ENCODE data around the gene GALNT6.

Gene GALNT6

DNA sequence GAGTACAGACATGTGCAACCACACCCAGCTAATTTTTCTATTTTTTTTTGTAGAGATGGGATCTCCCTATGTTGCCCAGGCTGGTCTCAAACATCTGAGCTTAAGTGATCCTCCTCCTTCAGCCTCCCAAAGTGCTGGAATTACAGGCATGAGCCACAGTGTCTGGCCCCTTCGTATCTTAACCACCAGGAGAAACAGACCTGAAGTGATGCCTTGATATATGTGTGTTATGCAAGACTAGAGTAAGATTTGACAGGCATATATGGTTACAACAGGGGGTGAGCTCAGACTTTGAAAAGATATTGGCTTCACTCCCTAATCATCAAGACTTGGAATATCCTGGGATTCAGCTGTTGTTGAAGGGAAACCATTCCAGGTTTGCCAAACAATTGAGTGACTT is 10.7 kb upstream of the GALNT6 start:
- TF ChIP-seq L3MBTL2 (conservative IDR thresholded peaks at IDR 0.05) (no peak), FOXK2 (IDR thresholded peaks at IDR 0.05) (no peak), BHLHE40 (IDR thresholded peaks at IDR 0.05; ENCODE audit: borderline replicate concordance) (no peak), CTBP1 (IDR thresholded peaks at IDR 0.05; ENCODE audit: borderline replicate concordance) (no peak), ZNF384 (IDR thresholded peaks at IDR 0.05) (no peak), HDGF (IDR thresholded peaks at IDR 0.05; ENCODE audit: borderline replicate concordance) (no peak), ARNT (IDR thresholded peaks at IDR 0.05) (no peak), SP1 (IDR thresholded peaks at IDR 0.05) (no peak), LEF1 (IDR thresholded peaks at IDR 0.05; ENCODE audit: borderline replicate concordance) (no peak), ELF4 (IDR thresholded peaks at IDR 0.05) (no peak), FOXA1 (IDR thresholded peaks at IDR 0.05) (no peak), SUZ12 (IDR thresholded peaks at IDR 0.05) (no peak), FOXM1 (IDR thresholded peaks at IDR 0.05; ENCODE audit: borderline replicate concordance) (no peak), TARDBP (IDR thresholded peaks at IDR 0.05) (no peak), NFRKB (IDR thresholded peaks at IDR 0.05) (no peak)
- TF ChIP-seq, protein P1, sequence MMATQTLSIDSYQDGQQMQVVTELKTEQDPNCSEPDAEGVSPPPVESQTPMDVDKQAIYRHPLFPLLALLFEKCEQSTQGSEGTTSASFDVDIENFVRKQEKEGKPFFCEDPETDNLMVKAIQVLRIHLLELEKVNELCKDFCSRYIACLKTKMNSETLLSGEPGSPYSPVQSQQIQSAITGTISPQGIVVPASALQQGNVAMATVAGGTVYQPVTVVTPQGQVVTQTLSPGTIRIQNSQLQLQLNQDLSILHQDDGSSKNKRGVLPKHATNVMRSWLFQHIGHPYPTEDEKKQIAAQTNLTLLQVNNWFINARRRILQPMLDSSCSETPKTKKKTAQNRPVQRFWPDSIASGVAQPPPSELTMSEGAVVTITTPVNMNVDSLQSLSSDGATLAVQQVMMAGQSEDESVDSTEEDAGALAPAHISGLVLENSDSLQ (IDR thresholded peaks at IDR 0.05) = no peak
- ChIA-PET POLR2A (no interaction called here), CTCF (no interaction called here)
- DNase-seq (ENCODE audit: extremely low spot score) = no peak

DNA sequence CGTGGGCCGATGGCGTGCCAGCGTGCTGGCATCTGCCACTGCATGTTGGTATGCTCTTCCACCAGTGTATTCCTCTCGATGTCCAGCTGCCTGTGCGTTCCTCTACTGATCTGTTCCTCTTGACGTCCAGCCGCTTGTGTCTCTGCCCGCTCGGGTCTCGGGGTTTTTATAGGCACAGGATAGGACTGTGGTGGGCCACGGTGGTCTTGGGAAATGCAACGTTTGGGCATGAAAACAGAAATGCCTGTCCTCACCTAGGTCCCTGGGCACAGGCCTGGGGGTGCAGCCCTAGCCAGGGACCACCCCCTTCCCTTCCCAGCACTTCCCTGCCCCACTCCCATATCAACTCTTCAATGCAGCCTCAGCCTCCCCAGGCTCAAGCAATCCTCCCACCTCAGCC is 10.3 kb upstream of the GALNT6 start:
- TF ChIP-seq HDGF (IDR thresholded peaks at IDR 0.05; ENCODE audit: borderline replicate concordance) (no peak), CTBP1 (IDR thresholded peaks at IDR 0.05; ENCODE audit: borderline replicate concordance) (no peak), ARNT (IDR thresholded peaks at IDR 0.05) (no peak), L3MBTL2 (conservative IDR thresholded peaks at IDR 0.05) (no peak), BHLHE40 (IDR thresholded peaks at IDR 0.05; ENCODE audit: borderline replicate concordance) (no peak), ZNF384 (IDR thresholded peaks at IDR 0.05) (no peak), SP1 (IDR thresholded peaks at IDR 0.05) (no peak), TARDBP (IDR thresholded peaks at IDR 0.05) (no peak)
- ChIA-PET CTCF (no interaction called here), POLR2A (no interaction called here)

DNA sequence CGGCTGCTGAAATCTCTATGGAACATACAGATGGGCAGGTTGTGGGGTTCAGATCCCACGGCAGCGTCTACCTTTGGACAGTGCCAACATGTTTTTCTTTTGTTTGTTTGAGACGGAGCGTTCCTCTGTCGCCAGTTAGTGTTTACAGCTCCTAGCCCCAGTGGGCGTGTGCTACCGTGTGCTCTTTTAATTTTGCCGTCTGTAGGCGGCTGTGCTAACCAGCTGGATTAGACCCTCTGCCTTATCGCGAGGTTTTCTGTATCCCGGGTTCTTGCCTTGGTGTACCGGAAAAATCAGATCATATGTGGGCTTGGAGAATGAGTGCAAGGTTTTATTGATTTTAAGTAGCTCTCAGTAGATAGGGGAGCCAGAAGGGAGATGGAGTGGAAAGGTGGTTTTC is 9.8 kb upstream of the GALNT6 start:
- ChIA-PET POLR2A (no interaction called here), CTCF (no interaction called here)
- TF ChIP-seq L3MBTL2 (conservative IDR thresholded peaks at IDR 0.05) (no peak), FOXK2 (IDR thresholded peaks at IDR 0.05) (no peak), ZNF384 (IDR thresholded peaks at IDR 0.05) (no peak), NFRKB (IDR thresholded peaks at IDR 0.05) (no peak), HDGF (IDR thresholded peaks at IDR 0.05; ENCODE audit: borderline replicate concordance) (no peak), SP1 (IDR thresholded peaks at IDR 0.05) (no peak), LEF1 (IDR thresholded peaks at IDR 0.05; ENCODE audit: borderline replicate concordance) (no peak), ARNT (IDR thresholded peaks at IDR 0.05) (no peak), FOXA1 (IDR thresholded peaks at IDR 0.05) (no peak), ELF4 (IDR thresholded peaks at IDR 0.05) (no peak)
- TF ChIP-seq, protein P1 (IDR thresholded peaks at IDR 0.05) = no peak
- DNase-seq (ENCODE audit: extremely low spot score) = no peak

More for the DNA sequence above, 10.3 kb upstream of the GALNT6 start:
- no peak for DNase-seq (ENCODE audit: extremely low spot score)

DNA sequence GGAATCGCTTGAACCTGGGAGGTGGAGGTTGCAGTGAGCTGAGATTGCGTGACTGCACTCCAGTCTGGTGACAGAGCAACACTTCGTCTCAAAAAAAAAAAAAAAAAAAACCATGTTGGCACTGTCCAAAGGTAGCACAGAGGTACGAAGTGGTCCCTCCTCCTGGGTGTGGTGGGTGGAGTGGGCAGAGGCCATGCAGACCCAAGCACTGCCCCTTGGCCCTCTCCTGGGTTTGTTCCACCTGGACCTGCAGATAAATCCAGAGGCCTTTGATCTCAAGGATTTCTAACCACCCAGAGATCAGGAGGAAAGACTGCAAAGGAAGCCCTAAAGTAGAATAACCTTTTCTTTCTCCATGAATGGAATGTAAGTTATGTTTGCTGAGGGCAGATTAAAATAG is 8.7 kb upstream of the GALNT6 start:
- DNase-seq (ENCODE audit: extremely low spot score) = peak; percentile 3
- TF ChIP-seq ARNT (IDR thresholded peaks at IDR 0.05) (no peak), TARDBP (IDR thresholded peaks at IDR 0.05) (no peak), FOXK2 (IDR thresholded peaks at IDR 0.05) (no peak), ELF4 (IDR thresholded peaks at IDR 0.05) (no peak), FOXA1 (IDR thresholded peaks at IDR 0.05) (no peak), ZNF384 (IDR thresholded peaks at IDR 0.05) (no peak), CTBP1 (IDR thresholded peaks at IDR 0.05; ENCODE audit: borderline replicate concordance) (no peak), FOXM1 (IDR thresholded peaks at IDR 0.05; ENCODE audit: borderline replicate concordance) (no peak), NFRKB (IDR thresholded peaks at IDR 0.05) (no peak), BHLHE40 (IDR thresholded peaks at IDR 0.05; ENCODE audit: borderline replicate concordance) (no peak), LEF1 (IDR thresholded peaks at IDR 0.05; ENCODE audit: borderline replicate concordance) (no peak), SP1 (IDR thresholded peaks at IDR 0.05) (no peak), L3MBTL2 (conservative IDR thresholded peaks at IDR 0.05) (no peak), SUZ12 (IDR thresholded peaks at IDR 0.05) (no peak), HDGF (IDR thresholded peaks at IDR 0.05; ENCODE audit: borderline replicate concordance) (no peak)
- TF ChIP-seq, protein P1 (IDR thresholded peaks at IDR 0.05) = no peak
- CTCF ChIA-PET = interaction anchor here (0.8 kb wide), 1 partner anchor 424 kb away, joined by 4 read pairs; no protein-coding TSS in a partner anchor
- POLR2A ChIA-PET = no interaction called here

DNA sequence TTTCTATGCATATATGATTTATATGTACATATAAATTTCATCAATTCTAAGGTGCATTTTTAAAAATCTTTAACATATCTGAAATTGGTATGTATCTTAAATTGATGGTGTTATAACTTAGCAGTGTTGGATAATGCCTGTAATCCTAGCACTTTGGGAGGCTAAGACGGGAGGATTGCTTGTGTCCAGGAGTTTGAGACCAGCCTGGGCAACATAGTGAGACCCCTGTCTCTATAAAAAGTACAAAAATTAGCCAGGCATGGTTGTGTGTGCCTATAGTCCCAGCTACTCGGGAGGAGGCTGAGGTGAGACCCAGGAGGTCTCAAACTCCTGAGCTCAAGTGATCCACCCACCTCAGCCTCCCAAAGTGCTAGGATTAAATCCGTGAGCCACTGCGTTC is 6.5 kb upstream of the GALNT6 start:
- DNase-seq (ENCODE audit: extremely low spot score) = no peak
- ChIA-PET CTCF (no interaction called here), POLR2A (no interaction called here)
- TF ChIP-seq ARNT (IDR thresholded peaks at IDR 0.05) (no peak), SUZ12 (IDR thresholded peaks at IDR 0.05) (no peak), BHLHE40 (IDR thresholded peaks at IDR 0.05; ENCODE audit: borderline replicate concordance) (no peak), FOXK2 (IDR thresholded peaks at IDR 0.05) (no peak), FOXM1 (IDR thresholded peaks at IDR 0.05; ENCODE audit: borderline replicate concordance) (no peak), CTBP1 (IDR thresholded peaks at IDR 0.05; ENCODE audit: borderline replicate concordance) (no peak), ZNF384 (IDR thresholded peaks at IDR 0.05) (no peak), NFRKB (IDR thresholded peaks at IDR 0.05) (no peak), FOXA1 (IDR thresholded peaks at IDR 0.05) (no peak), TARDBP (IDR thresholded peaks at IDR 0.05) (no peak), LEF1 (IDR thresholded peaks at IDR 0.05; ENCODE audit: borderline replicate concordance) (no peak), L3MBTL2 (conservative IDR thresholded peaks at IDR 0.05) (no peak), ELF4 (IDR thresholded peaks at IDR 0.05) (no peak), HDGF (IDR thresholded peaks at IDR 0.05; ENCODE audit: borderline replicate concordance) (no peak)
- TF ChIP-seq, protein P1 (IDR thresholded peaks at IDR 0.05) = no peak

Measured in HEK293T (cell line).